ENCODE measurements around the gene ANKRD29.
"Not testable (repeated sequence)": the region's sequence is repeated elsewhere in the genome, so short reads cannot be mapped to it uniquely, and the experiment has no call there.

The ANKRD29 gene

GRCh38 chr18:23572570-23572969, 90.1 kb downstream of the ANKRD29 start:
- Mint-ChIP-seq H3K9me3 (no peaks in the 10 kb centered on the region), H3K27ac (no peak overlapping the region), H3K4me3 (no peak overlapping the region), H3K4me1 (ENCODE audit: low read depth) (peaks cover 27% of the 10 kb centered on the region), H3K36me3 (ENCODE audit: low read depth) (peaks cover 71% of the 10 kb centered on the region), H3K27me3 (no peaks in the 10 kb centered on the region)
- intact Hi-C loops (cut with micrococcal nuclease), result no loop called here

GRCh38 chr18:23572012-23572411, 90.7 kb downstream of the ANKRD29 start:
- Mint-ChIP-seq H3K27ac (no peak overlapping the region), H3K4me1 (ENCODE audit: low read depth) (peaks cover 27% of the 10 kb centered on the region)

GRCh38 chr18:23570912-23571504, 91.7 kb downstream of the ANKRD29 start:
- no peak overlapping the region for H3K4me3 Mint-ChIP-seq
- intact Hi-C loops (cut with micrococcal nuclease), result no loop called here
- no peaks in the 10 kb centered on the region for H3K9me3 Mint-ChIP-seq
- H3K36me3 Mint-ChIP-seq (ENCODE audit: low read depth), result peaks cover 71% of the 10 kb centered on the region
- H3K4me1 Mint-ChIP-seq (ENCODE audit: low read depth), result peaks cover 21% of the 10 kb centered on the region
- no peaks in the 10 kb centered on the region for H3K27me3 Mint-ChIP-seq
- H3K27ac Mint-ChIP-seq, result no peak overlapping the region

More at GRCh38 chr18:23572012-23572411, 90.7 kb downstream of the ANKRD29 start:
- no peaks in the 10 kb centered on the region for H3K27me3 Mint-ChIP-seq
- H3K9me3 Mint-ChIP-seq, result no peaks in the 10 kb centered on the region
- intact Hi-C loops (cut with micrococcal nuclease), result no loop called here
- no peak overlapping the region for H3K4me3 Mint-ChIP-seq
- peaks cover 71% of the 10 kb centered on the region for H3K36me3 Mint-ChIP-seq (ENCODE audit: low read depth)

GRCh38 chr18:23569299-23570063, 93.2 kb downstream of the ANKRD29 start:
- Mint-ChIP-seq H3K4me3 (no peak overlapping the region), H3K36me3 (ENCODE audit: low read depth) (peaks cover 77% of the 10 kb centered on the region), H3K27ac (no peak overlapping the region), H3K9me3 (no peaks in the 10 kb centered on the region), H3K4me1 (ENCODE audit: low read depth) (peaks cover 14% of the 10 kb centered on the region), H3K27me3 (no peaks in the 10 kb centered on the region)
- intact Hi-C loops (cut with micrococcal nuclease), result no loop called here

- intact Hi-C loops (cut with micrococcal nuclease), result no loop called here
- H3K27ac Mint-ChIP-seq, result no peak overlapping the region
- H3K27me3 Mint-ChIP-seq, result no peaks in the 10 kb centered on the region
- H3K4me1 Mint-ChIP-seq (ENCODE audit: low read depth), result peaks cover 4% of the 10 kb centered on the region
- peaks cover 80% of the 10 kb centered on the region for H3K36me3 Mint-ChIP-seq (ENCODE audit: low read depth)
- no peak overlapping the region for H3K4me3 Mint-ChIP-seq
- H3K9me3 Mint-ChIP-seq, result no peaks in the 10 kb centered on the region
Observed at GRCh38 chr18:23568281-23569138, 94.2 kb downstream of the ANKRD29 start.

GRCh38 chr18:23567671-23568070, 95.0 kb downstream of the ANKRD29 start:
- no peak overlapping the region for H3K27ac Mint-ChIP-seq
- intact Hi-C loops (cut with micrococcal nuclease), result no loop called here
- no peaks in the 10 kb centered on the region for H3K4me1 Mint-ChIP-seq (ENCODE audit: low read depth)
- no peak overlapping the region for H3K4me3 Mint-ChIP-seq
- no peaks in the 10 kb centered on the region for H3K9me3 Mint-ChIP-seq
- peaks cover 84% of the 10 kb centered on the region for H3K36me3 Mint-ChIP-seq (ENCODE audit: low read depth)
- no peaks in the 10 kb centered on the region for H3K27me3 Mint-ChIP-seq

- intact Hi-C loops (cut with micrococcal nuclease), result no loop called here
- Mint-ChIP-seq H3K27ac (no peak overlapping the region), H3K4me3 (no peak overlapping the region), H3K36me3 (ENCODE audit: low read depth) (peaks cover 91% of the 10 kb centered on the region), H3K27me3 (no peaks in the 10 kb centered on the region), H3K9me3 (no peaks in the 10 kb centered on the region), H3K4me1 (ENCODE audit: low read depth) (no peaks in the 10 kb centered on the region)
Observed at GRCh38 chr18:23565916-23566547, 96.7 kb downstream of the ANKRD29 start.

- Mint-ChIP-seq H3K4me3 (no peak overlapping the region), H3K36me3 (ENCODE audit: low read depth) (peaks cover 91% of the 10 kb centered on the region), H3K9me3 (no peaks in the 10 kb centered on the region), H3K27ac (no peak overlapping the region), H3K4me1 (ENCODE audit: low read depth) (no peaks in the 10 kb centered on the region), H3K27me3 (no peaks in the 10 kb centered on the region)
- intact Hi-C loops (cut with micrococcal nuclease), result no loop called here
Observed at GRCh38 chr18:23563377-23564043, 99.2 kb downstream of the ANKRD29 start.

- Mint-ChIP-seq H3K4me3 (no peak overlapping the region), H3K36me3 (ENCODE audit: low read depth) (peaks cover 91% of the 10 kb centered on the region)
- intact Hi-C loops (cut with micrococcal nuclease), result no loop called here
Observed at GRCh38 chr18:23560186-23560585, 102.5 kb downstream of the ANKRD29 start.

GRCh38 chr18:23557511-23557910, 105.2 kb downstream of the ANKRD29 start:
- H3K27me3 Mint-ChIP-seq; intact Hi-C loops (cut with micrococcal nuclease); H3K4me1 Mint-ChIP-seq (ENCODE audit: low read depth); H3K9me3 Mint-ChIP-seq; H3K4me3 Mint-ChIP-seq; H3K27ac Mint-ChIP-seq: not testable (repeated sequence)
- peaks cover 100% of the 10 kb centered on the region for H3K36me3 Mint-ChIP-seq (ENCODE audit: low read depth)

More at GRCh38 chr18:23560186-23560585, 102.5 kb downstream of the ANKRD29 start:
- no peaks in the 10 kb centered on the region for H3K9me3 Mint-ChIP-seq
- no peaks in the 10 kb centered on the region for H3K27me3 Mint-ChIP-seq
- no peak overlapping the region for H3K27ac Mint-ChIP-seq
- no peaks in the 10 kb centered on the region for H3K4me1 Mint-ChIP-seq (ENCODE audit: low read depth)

GRCh38 chr18:23556145-23556780, 106.4 kb downstream of the ANKRD29 start:
- Mint-ChIP-seq H3K36me3 (ENCODE audit: low read depth) (peaks cover 100% of the 10 kb centered on the region), H3K27me3 (no peaks in the 10 kb centered on the region), H3K9me3 (no peaks in the 10 kb centered on the region), H3K27ac (no peak overlapping the region), H3K4me3 (no peak overlapping the region), H3K4me1 (ENCODE audit: low read depth) (peaks cover 5% of the 10 kb centered on the region)
- intact Hi-C loops (cut with micrococcal nuclease), result no loop called here

GRCh38 chr18:23553887-23554286, 108.8 kb downstream of the ANKRD29 start:
- intact Hi-C loops (cut with micrococcal nuclease), result no loop called here
- Mint-ChIP-seq H3K4me3 (no peak overlapping the region), H3K36me3 (ENCODE audit: low read depth) (peaks cover 99% of the 10 kb centered on the region), H3K27ac (no peak overlapping the region), H3K4me1 (ENCODE audit: low read depth) (peaks cover 5% of the 10 kb centered on the region), H3K9me3 (no peaks in the 10 kb centered on the region), H3K27me3 (no peaks in the 10 kb centered on the region)

- no peak overlapping the region for H3K27ac Mint-ChIP-seq
- H3K4me1 Mint-ChIP-seq (ENCODE audit: low read depth), result peaks cover 17% of the 10 kb centered on the region
- no peaks in the 10 kb centered on the region for H3K27me3 Mint-ChIP-seq
- H3K4me3 Mint-ChIP-seq, result no peak overlapping the region
- intact Hi-C loops (cut with micrococcal nuclease), result no loop called here
- no peaks in the 10 kb centered on the region for H3K9me3 Mint-ChIP-seq
- H3K36me3 Mint-ChIP-seq (ENCODE audit: low read depth), result peaks cover 99% of the 10 kb centered on the region
Observed at GRCh38 chr18:23552505-23552904, 110.2 kb downstream of the ANKRD29 start.

Measured in dendritic cell treated with granulocyte-macrophage colony-stimulating factor and Interleukin-4, amounts not matched to agents 40 ng/mL and 50 ng/mL, for 4 days (primary cell).